ENCODE results near the gene TM9SF1. TPM values are rescaled to one million over a fixed set of nuclear protein-coding genes. Genes with fewer than 3 reads are reported as not detected.

TM9SF1 gene
- polyA plus RNA-seq, 1 donor = 50.9 TPM

DNA sequence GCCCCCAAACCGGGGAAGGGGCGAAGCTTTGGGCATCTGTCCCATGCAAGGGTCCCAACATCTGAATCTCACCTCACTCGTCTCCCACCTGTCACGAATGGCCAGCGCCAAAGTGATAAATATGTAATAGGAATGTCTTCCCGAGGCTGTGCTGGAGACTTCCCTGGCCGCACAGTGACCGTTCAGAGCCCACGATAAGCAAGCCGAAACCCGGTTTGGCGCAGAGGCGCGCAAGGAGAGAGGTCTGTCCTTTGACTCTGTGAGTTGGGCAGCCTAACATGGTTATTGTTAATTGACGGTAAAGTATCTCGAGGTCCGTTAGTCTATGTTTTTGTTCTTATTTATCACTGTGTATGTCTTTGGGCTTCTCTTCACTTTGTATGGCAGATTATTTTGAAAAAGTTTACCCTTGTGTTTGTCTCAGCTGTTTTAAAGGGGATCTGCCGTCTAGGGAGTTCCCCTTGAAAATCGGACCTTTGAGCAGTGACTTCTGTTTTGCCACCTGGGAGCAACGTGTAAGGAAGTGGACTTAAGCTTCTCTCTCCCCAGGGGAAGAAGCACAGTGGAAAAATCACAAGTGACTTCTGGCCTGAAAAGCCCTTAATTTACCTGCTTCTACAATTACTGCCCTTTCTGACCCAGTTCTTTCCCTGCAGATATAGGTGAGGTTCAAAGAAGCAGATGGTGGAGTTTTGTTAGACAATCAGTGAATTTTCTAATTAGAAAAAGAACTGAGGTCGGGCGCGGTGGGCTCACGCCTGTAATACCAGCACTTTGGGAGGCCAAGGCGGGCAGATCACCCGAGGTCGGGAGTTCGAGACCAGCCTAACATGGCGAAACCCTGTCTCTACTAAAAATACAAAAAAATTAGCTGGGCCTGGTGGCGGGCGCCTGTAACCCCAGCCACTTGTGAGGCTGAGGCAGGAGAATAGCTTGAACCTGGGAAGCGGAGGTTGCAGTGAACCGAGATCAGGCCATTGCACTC, 1.1 kb upstream of the TM9SF1 start:
- Histone ChIP-seq H3K27me3 (ENCODE audit: control insufficient read depth, insufficient read depth, low read length) (no peaks in the 10 kb centered on the region), H3K36me3 (ENCODE audit: control insufficient read depth, insufficient read depth, low read length) (peaks cover 23% of the 10 kb centered on the region), H3K27ac (ENCODE audit: low read length) (peak overlapping the region; percentile 80), H3K4me3 (ENCODE audit: low read length) (peak overlapping the region; percentile 96), H3K9me3 (ENCODE audit: control insufficient read depth, low read depth, low read length) (peaks cover 6% of the 10 kb centered on the region), H3K4me1 (ENCODE audit: control insufficient read depth, insufficient read depth, low read length) (peaks cover 30% of the 10 kb centered on the region)
- DNase-seq = peak in 1 of 2 donors; percentile 74
- whole genome bisulfite sequencing (ENCODE audit: insufficient coverage, low lambda C conversion rate) = 0% methylated on average over 4 of the region's 33 CpGs

DNA sequence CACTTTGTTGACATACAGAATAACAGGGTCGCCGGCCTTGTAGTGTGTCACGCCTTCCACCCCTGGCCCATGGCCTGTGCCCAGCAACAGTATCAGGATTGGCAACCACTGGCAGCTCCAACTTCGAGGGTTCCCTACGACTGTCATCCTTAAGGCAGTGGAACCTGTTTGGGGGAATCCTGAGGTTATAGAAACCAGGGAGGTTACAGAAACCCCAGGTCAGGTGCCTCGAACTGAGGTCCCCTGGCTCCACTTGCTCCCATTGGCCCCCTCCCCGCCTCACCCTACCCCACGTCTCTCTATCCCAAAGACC, 412 bp downstream of the TM9SF1 start:
- Histone ChIP-seq H3K27me3 (ENCODE audit: control insufficient read depth, insufficient read depth, low read length) (no peaks in the 10 kb centered on the region), H3K9me3 (ENCODE audit: control insufficient read depth, low read depth, low read length) (peaks cover 6% of the 10 kb centered on the region), H3K27ac (ENCODE audit: low read length) (peak overlapping the region; percentile 80), H3K4me3 (ENCODE audit: low read length) (peak overlapping the region; percentile 96), H3K4me1 (ENCODE audit: control insufficient read depth, insufficient read depth, low read length) (peaks cover 30% of the 10 kb centered on the region), H3K36me3 (ENCODE audit: control insufficient read depth, insufficient read depth, low read length) (peaks cover 27% of the 10 kb centered on the region)
- WGBS (ENCODE audit: insufficient coverage, low lambda C conversion rate) = 70% methylated on average over 2 of the region's 8 CpGs
- DNase-seq = no peak

DNA sequence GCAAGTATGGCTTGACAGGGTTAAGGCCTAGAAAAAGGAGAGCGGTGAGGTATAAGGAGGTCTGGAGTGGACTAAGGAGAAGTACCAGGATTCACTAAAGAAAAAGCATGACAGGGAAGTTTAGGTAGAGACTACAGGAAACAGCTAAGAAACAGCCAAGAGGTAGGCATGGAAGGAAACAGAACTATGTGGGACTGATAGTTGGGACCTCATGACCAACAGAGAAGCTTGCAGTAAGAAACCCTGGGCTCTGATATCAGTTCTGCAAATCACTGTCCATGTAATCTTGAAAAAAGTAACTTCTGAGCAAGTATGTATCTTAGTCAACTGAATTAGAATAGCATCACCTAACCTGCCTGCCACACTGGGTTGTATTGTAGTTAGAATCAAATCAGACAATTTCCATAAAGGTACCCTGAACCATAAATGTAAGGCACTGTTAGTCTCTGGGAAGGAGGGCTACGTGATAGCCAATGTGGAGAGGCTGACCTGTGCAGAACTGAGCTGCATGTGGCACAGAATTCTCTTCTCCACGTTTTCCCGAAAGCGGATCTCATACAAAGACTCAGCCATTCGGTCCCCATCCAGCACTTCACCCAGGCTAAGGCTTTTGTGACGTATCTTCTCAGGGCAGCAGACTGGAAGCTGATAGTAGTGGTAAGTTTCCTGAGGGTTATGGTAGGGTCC, 912 bp downstream of the TM9SF1 start:
- whole genome bisulfite sequencing (ENCODE audit: insufficient coverage, low lambda C conversion rate) = 100% methylated on average over 1 of the region's 7 CpGs

GRCh38 chr14:24192933-24193332, 2.3 kb downstream of the TM9SF1 start:
- no CpG with 5 or more reads among the region's 15 CpGs for WGBS (ENCODE audit: insufficient coverage, low lambda C conversion rate)
- Histone ChIP-seq H3K36me3 (ENCODE audit: control insufficient read depth, insufficient read depth, low read length) (peaks cover 31% of the 10 kb centered on the region), H3K4me3 (ENCODE audit: low read length) (no peak overlapping the region), H3K4me1 (ENCODE audit: control insufficient read depth, insufficient read depth, low read length) (peaks cover 20% of the 10 kb centered on the region), H3K27ac (ENCODE audit: low read length) (no peak overlapping the region), H3K27me3 (ENCODE audit: control insufficient read depth, insufficient read depth, low read length) (no peaks in the 10 kb centered on the region), H3K9me3 (ENCODE audit: control insufficient read depth, low read depth, low read length) (peaks cover 9% of the 10 kb centered on the region)
- no peak for DNase-seq

More for the DNA sequence above, 912 bp downstream of the TM9SF1 start:
- H3K4me1 ChIP-seq (ENCODE audit: control insufficient read depth, insufficient read depth, low read length) = peaks cover 30% of the 10 kb centered on the region
- H3K9me3 ChIP-seq (ENCODE audit: control insufficient read depth, low read depth, low read length) = peaks cover 6% of the 10 kb centered on the region
- H3K27me3 ChIP-seq (ENCODE audit: control insufficient read depth, insufficient read depth, low read length) = no peaks in the 10 kb centered on the region
- H3K36me3 ChIP-seq (ENCODE audit: control insufficient read depth, insufficient read depth, low read length) = peaks cover 31% of the 10 kb centered on the region
- H3K4me3 ChIP-seq (ENCODE audit: low read length) = peak overlapping the region; percentile 96
- no peak for DNase-seq
- peak overlapping the region; percentile 80 for H3K27ac ChIP-seq (ENCODE audit: low read length)

- H3K27me3 ChIP-seq (ENCODE audit: control insufficient read depth, insufficient read depth, low read length) = no peaks in the 10 kb centered on the region
- no peak overlapping the region for H3K4me3 ChIP-seq (ENCODE audit: low read length)
- peaks cover 6% of the 10 kb centered on the region for H3K9me3 ChIP-seq (ENCODE audit: control insufficient read depth, low read depth, low read length)
- no peak for DNase-seq
- WGBS (ENCODE audit: insufficient coverage, low lambda C conversion rate) = no CpG with 5 or more reads among the region's 10 CpGs
- peaks cover 18% of the 10 kb centered on the region for H3K4me1 ChIP-seq (ENCODE audit: control insufficient read depth, insufficient read depth, low read length)
- H3K27ac ChIP-seq (ENCODE audit: low read length) = no peak overlapping the region
- peaks cover 52% of the 10 kb centered on the region for H3K36me3 ChIP-seq (ENCODE audit: control insufficient read depth, insufficient read depth, low read length)
Measured at GRCh38 chr14:24190416-24190815, 4.8 kb downstream of the TM9SF1 start.

DNA sequence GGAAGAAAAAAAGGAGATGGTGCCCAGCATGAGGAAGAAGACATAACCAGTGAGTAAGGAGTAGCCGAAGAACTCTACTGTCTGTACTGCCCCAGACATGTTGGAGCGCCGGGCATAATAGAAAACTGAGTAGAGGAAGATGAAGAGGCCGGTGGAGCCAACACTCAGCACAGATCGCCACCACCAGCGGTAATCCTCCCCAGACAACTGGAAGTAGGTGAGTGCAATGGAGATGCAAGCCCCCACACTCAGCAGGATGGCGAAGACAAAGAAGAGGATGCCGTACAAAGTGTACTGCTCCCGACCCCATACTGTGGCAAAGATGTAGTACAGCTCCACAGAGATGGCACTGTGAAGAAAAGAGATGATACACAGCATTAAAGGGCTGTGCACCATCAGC, 5.8 kb downstream of the TM9SF1 start:
- Histone ChIP-seq H3K27me3 (ENCODE audit: control insufficient read depth, insufficient read depth, low read length) (no peaks in the 10 kb centered on the region), H3K36me3 (ENCODE audit: control insufficient read depth, insufficient read depth, low read length) (peaks cover 61% of the 10 kb centered on the region), H3K4me3 (ENCODE audit: low read length) (no peak overlapping the region), H3K9me3 (ENCODE audit: control insufficient read depth, low read depth, low read length) (peaks cover 3% of the 10 kb centered on the region), H3K27ac (ENCODE audit: low read length) (no peak overlapping the region), H3K4me1 (ENCODE audit: control insufficient read depth, insufficient read depth, low read length) (peaks cover 13% of the 10 kb centered on the region)
- 100% methylated on average over 1 of the region's 9 CpGs for WGBS (ENCODE audit: insufficient coverage, low lambda C conversion rate)
- DNase-seq = no peak

DNA sequence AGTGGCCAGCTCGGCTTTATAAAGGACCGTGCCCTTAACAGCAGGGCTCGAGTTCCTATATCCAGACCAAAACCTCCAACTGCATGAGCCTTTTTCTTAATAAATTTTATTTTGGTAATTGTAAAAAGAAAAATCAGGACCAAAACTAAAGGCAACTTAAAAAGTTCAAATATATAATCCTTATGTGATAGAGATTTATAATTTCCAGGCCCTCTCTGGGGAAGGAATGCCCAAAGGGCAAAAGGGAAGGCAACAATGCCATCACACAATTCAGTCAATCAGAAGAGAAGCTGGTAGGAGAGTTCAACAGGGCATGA, 6.2 kb downstream of the TM9SF1 start:
- H3K36me3 ChIP-seq (ENCODE audit: control insufficient read depth, insufficient read depth, low read length) = peaks cover 66% of the 10 kb centered on the region
- H3K4me3 ChIP-seq (ENCODE audit: low read length) = peak overlapping the region; percentile 83
- H3K27ac ChIP-seq (ENCODE audit: low read length) = peak overlapping the region; percentile 8
- H3K27me3 ChIP-seq (ENCODE audit: control insufficient read depth, insufficient read depth, low read length) = no peaks in the 10 kb centered on the region
- H3K9me3 ChIP-seq (ENCODE audit: control insufficient read depth, low read depth, low read length) = peaks cover 3% of the 10 kb centered on the region
- DNase-seq = no peak
- peaks cover 9% of the 10 kb centered on the region for H3K4me1 ChIP-seq (ENCODE audit: control insufficient read depth, insufficient read depth, low read length)
- no CpG with 5 or more reads among the region's 3 CpGs for WGBS (ENCODE audit: insufficient coverage, low lambda C conversion rate)

GRCh38 chr14:24188251-24189058, 6.8 kb downstream of the TM9SF1 start, which contains the start of gene IPO4:
Gene IPO4, minus strand, starts transcription at chr14:24188816. Its CDS starts 29 bp downstream, at chr14:24188787.
- Histone ChIP-seq H3K9me3 (ENCODE audit: control insufficient read depth, low read depth, low read length) (peaks cover 3% of the 10 kb centered on the region), H3K27ac (ENCODE audit: low read length) (peak within 1 kb of the TSS; percentile 76), H3K36me3 (ENCODE audit: control insufficient read depth, insufficient read depth, low read length) (peaks cover 69% of the 10 kb centered on the region), H3K27me3 (ENCODE audit: control insufficient read depth, insufficient read depth, low read length) (no peaks in the 10 kb centered on the region), H3K4me1 (ENCODE audit: control insufficient read depth, insufficient read depth, low read length) (peaks cover 9% of the 10 kb centered on the region), H3K4me3 (ENCODE audit: low read length) (peak within 1 kb of the TSS; percentile 83)
- no CpG with 5 or more reads among the region's 65 CpGs for WGBS (ENCODE audit: insufficient coverage, low lambda C conversion rate)
- peak; percentile 96 for DNase-seq

GRCh38 chr14:24187539-24187915, 7.7 kb downstream of the TM9SF1 start:
- Histone ChIP-seq H3K9me3 (ENCODE audit: control insufficient read depth, low read depth, low read length) (peaks cover 3% of the 10 kb centered on the region), H3K27me3 (ENCODE audit: control insufficient read depth, insufficient read depth, low read length) (no peaks in the 10 kb centered on the region), H3K36me3 (ENCODE audit: control insufficient read depth, insufficient read depth, low read length) (peaks cover 72% of the 10 kb centered on the region), H3K4me3 (ENCODE audit: low read length) (peak overlapping the region; percentile 83), H3K4me1 (ENCODE audit: control insufficient read depth, insufficient read depth, low read length) (peaks cover 9% of the 10 kb centered on the region), H3K27ac (ENCODE audit: low read length) (peak overlapping the region; percentile 76)
- DNase-seq = no peak
- WGBS (ENCODE audit: insufficient coverage, low lambda C conversion rate) = no CpG with 5 or more reads among the region's 2 CpGs

All from large intestine (tissue), 3 donors.